Astrocyte (in vitro differentiated cells and primary cell): ENCODE data around the gene DBT.

ENCODE experiments used
- EZH2 ChIP-seq: IDR thresholded peaks from 2 replicates; pipeline ENCODE4 v1.6.1; 2012; ENCODE audit warnings: mild to moderate bottlenecking, low read length, inconsistent platforms; ENCODE audit not compliant: insufficient read depth
- TF ChIP-seq, protein P1 (sequence below): IDR thresholded peaks from 2 replicates; pipeline ENCODE4 v1.5.1; 2011; ENCODE audit warnings: low read depth, mild to moderate bottlenecking, inconsistent platforms, low read length, moderate library complexity; ENCODE audit not compliant: insufficient read depth

DNA sequence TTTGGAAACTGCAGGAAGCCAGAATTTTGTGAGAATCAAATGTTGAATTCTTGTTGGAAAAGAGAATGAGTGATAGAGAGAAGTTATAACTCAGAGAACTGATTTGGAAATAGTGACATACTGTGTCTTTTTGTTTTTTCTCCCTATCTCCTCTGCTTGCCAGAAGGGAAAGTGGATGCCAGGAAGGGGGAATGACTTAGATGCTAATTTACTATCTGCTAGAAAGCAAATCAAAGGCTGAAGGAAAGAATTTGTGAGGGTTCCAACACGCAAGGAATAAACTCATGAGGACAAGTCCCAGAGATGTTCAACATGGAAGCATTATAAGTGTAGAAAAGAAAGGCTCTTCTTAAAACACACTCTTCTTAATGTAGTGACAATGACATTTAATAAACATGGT lies 51.0 kb downstream of the DBT start:
- TF ChIP-seq, protein P1, sequence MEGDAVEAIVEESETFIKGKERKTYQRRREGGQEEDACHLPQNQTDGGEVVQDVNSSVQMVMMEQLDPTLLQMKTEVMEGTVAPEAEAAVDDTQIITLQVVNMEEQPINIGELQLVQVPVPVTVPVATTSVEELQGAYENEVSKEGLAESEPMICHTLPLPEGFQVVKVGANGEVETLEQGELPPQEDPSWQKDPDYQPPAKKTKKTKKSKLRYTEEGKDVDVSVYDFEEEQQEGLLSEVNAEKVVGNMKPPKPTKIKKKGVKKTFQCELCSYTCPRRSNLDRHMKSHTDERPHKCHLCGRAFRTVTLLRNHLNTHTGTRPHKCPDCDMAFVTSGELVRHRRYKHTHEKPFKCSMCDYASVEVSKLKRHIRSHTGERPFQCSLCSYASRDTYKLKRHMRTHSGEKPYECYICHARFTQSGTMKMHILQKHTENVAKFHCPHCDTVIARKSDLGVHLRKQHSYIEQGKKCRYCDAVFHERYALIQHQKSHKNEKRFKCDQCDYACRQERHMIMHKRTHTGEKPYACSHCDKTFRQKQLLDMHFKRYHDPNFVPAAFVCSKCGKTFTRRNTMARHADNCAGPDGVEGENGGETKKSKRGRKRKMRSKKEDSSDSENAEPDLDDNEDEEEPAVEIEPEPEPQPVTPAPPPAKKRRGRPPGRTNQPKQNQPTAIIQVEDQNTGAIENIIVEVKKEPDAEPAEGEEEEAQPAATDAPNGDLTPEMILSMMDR: no peak
- TF ChIP-seq EZH2: no peak
